ENCODE results near the gene NDUFAF8. TPM values are rescaled to one million over a fixed set of nuclear protein-coding genes. Genes with fewer than 3 reads are reported as not detected.

NDUFAF8 gene
- total RNA-seq, 2 experiments from 2014 or later, result 34.6 to 38.6 TPM

- H3K36me3 Mint-ChIP-seq (ENCODE audit: low read depth), result peaks cover 17% of the 10 kb centered on the region
- H3K36me3 ChIP-seq (ENCODE audit: insufficient read depth, low read length), result peaks cover 30% of the 10 kb centered on the region
- H3K9me3 ChIP-seq (ENCODE audit: control insufficient read depth in 1 of 2, insufficient read depth in 1 of 2, low read length in 2 of 2), result no peaks in the 10 kb centered on the region
- H3K27ac ChIP-seq (ENCODE audit: low read depth in 1 of 2, low read length in 2 of 2), result no peak overlapping the region
- H3K27ac Mint-ChIP-seq, result no peak overlapping the region
- no peak for TF ChIP-seq CTCF (IDR thresholded peaks at IDR 0.05)
- no peak overlapping the region for H3K4me3 ChIP-seq (ENCODE audit: low read length)
- CTCF ChIA-PET, result no interaction called here
- intact Hi-C loops (cut with DNase I, micrococcal nuclease), result loop anchor here in 1 of 2 experiments (5.0 kb wide), 3 partner anchors 244 to 316 kb away; partner anchors contain the start of genes CHMP6 and FAAP100
- no peaks in the 10 kb centered on the region for H3K9me3 Mint-ChIP-seq
- DNase-seq, result no peak
- no peaks in the 10 kb centered on the region for H3K27me3 ChIP-seq (ENCODE audit: control insufficient read depth in 1 of 2, insufficient read depth in 2 of 2, low read length in 2 of 2)
- H3K27me3 Mint-ChIP-seq, result no peaks in the 10 kb centered on the region
- ATAC-seq (ENCODE audit: poor library complexity), result no peak
- POLR2A ChIA-PET, result interaction anchor here (1.2 kb wide), 1 partner anchor 14 kb away, joined by 3 read pairs; no protein-coding TSS in a partner anchor
- H3K4me3 Mint-ChIP-seq, result no peak overlapping the region
- H3K4me1 Mint-ChIP-seq (ENCODE audit: low read depth), result peaks cover 41% of the 10 kb centered on the region
- H3K4me1 ChIP-seq (ENCODE audit: insufficient read depth, low read length), result peaks cover 53% of the 10 kb centered on the region
Observed at GRCh38 chr17:81236784-81237183, 2.3 kb upstream of the NDUFAF8 start.

GRCh38 chr17:81237591-81238489 lies 1.3 kb upstream of the NDUFAF8 start:
- Mint-ChIP-seq H3K4me3 (peak overlapping the region; percentile 98), H3K4me1 (ENCODE audit: low read depth) (peaks cover 43% of the 10 kb centered on the region), H3K36me3 (ENCODE audit: low read depth) (peaks cover 18% of the 10 kb centered on the region), H3K9me3 (no peaks in the 10 kb centered on the region), H3K27me3 (no peaks in the 10 kb centered on the region), H3K27ac (no peak overlapping the region)
- Histone ChIP-seq H3K4me1 (ENCODE audit: insufficient read depth, low read length) (peaks cover 58% of the 10 kb centered on the region), H3K4me3 (ENCODE audit: low read length) (peak overlapping the region; percentile 90), H3K9me3 (ENCODE audit: control insufficient read depth in 1 of 2, insufficient read depth in 1 of 2, low read length in 2 of 2) (no peaks in the 10 kb centered on the region), H3K27me3 (ENCODE audit: control insufficient read depth in 1 of 2, insufficient read depth in 2 of 2, low read length in 2 of 2) (no peaks in the 10 kb centered on the region), H3K36me3 (ENCODE audit: insufficient read depth, low read length) (peaks cover 23% of the 10 kb centered on the region), H3K27ac (ENCODE audit: low read depth in 1 of 2, low read length in 2 of 2) (peak overlapping the region in 1 of 2 donors; percentile 47)
- CTCF ChIA-PET, result no interaction called here
- ATAC-seq (ENCODE audit: poor library complexity), result no peak
- POLR2A ChIA-PET, result interaction anchor here (0.7 to 2.8 kb wide), 9 partner anchors 8 to 783 kb away, joined by 3 to 42 read pairs (median 4); partner anchors contain the start of genes ARL16, CEP131, HGS and SLC38A10
- intact Hi-C loops (cut with DNase I, micrococcal nuclease), result loop anchor here in 1 of 2 experiments (5.0 kb wide), 3 partner anchors 244 to 314 kb away; partner anchors contain the start of genes CHMP6 and FAAP100
- no peak for DNase-seq
- no peak for TF ChIP-seq CTCF (IDR thresholded peaks at IDR 0.05)

- Histone ChIP-seq H3K27me3 (ENCODE audit: control insufficient read depth in 1 of 2, insufficient read depth in 2 of 2, low read length in 2 of 2) (no peaks in the 10 kb centered on the region), H3K36me3 (ENCODE audit: insufficient read depth, low read length) (peaks cover 16% of the 10 kb centered on the region), H3K9me3 (ENCODE audit: control insufficient read depth in 1 of 2, insufficient read depth in 1 of 2, low read length in 2 of 2) (no peaks in the 10 kb centered on the region), H3K4me3 (ENCODE audit: low read length) (peak overlapping the region; percentile 90), H3K4me1 (ENCODE audit: insufficient read depth, low read length) (peaks cover 58% of the 10 kb centered on the region), H3K27ac (ENCODE audit: low read depth in 1 of 2, low read length in 2 of 2) (peak overlapping the region in 1 of 2 donors; percentile 47)
- DNase-seq, result no peak
- Mint-ChIP-seq H3K27ac (no peak overlapping the region), H3K9me3 (no peaks in the 10 kb centered on the region), H3K27me3 (no peaks in the 10 kb centered on the region), H3K4me3 (peak overlapping the region; percentile 98), H3K4me1 (ENCODE audit: low read depth) (peaks cover 43% of the 10 kb centered on the region), H3K36me3 (ENCODE audit: low read depth) (peaks cover 18% of the 10 kb centered on the region)
- ChIA-PET POLR2A (interaction anchor here (0.6 to 2.8 kb wide), 18 partner anchors 8 to 784 kb away, joined by 3 to 42 read pairs (median 4); partner anchors contain the start of genes ARL16, CEP131, CHMP6 and FAAP100), CTCF (interaction anchor here (0.7 to 1.6 kb wide), 3 partner anchors 54 to 811 kb away, joined by 3 to 6 read pairs (median 4); no protein-coding TSS in a partner anchor)
- intact Hi-C loops (cut with DNase I, micrococcal nuclease), result loop anchor here in 1 of 2 experiments (5.0 kb wide), 3 partner anchors 244 to 314 kb away; partner anchors contain the start of genes CHMP6 and FAAP100
- ATAC-seq (ENCODE audit: poor library complexity), result no peak
- no peak for TF ChIP-seq CTCF (IDR thresholded peaks at IDR 0.05)
Observed at GRCh38 chr17:81238490-81238814, 666 bp upstream of the NDUFAF8 start.

Measured in CD4-positive, alpha-beta T cell (primary cell).